Measurements from ENCODE around the gene SLC52A3.

Gene SLC52A3

DNA sequence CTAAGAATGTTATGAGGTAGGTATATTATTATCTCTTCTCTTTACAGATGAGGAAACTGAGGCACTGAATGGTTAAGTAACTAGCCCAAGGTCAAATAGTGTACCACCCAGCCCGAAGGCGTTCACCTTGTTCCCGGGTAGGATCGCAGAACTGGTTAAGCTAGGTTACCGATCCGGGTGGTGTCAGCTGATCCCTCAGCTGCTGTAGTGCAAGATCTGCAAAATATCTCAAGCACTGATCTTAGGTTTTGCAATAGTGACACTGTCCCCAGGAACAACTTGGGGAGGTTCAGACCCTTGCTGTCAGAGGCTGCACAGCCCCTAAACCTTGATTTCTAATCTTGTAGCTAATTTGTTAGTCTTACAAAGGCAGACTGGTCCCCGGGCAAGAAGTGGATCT is 28.1 kb downstream of the SLC52A3 start:
- DNase-seq (ENCODE audit: low read depth), result no peak
- TF ChIP-seq, protein P1, sequence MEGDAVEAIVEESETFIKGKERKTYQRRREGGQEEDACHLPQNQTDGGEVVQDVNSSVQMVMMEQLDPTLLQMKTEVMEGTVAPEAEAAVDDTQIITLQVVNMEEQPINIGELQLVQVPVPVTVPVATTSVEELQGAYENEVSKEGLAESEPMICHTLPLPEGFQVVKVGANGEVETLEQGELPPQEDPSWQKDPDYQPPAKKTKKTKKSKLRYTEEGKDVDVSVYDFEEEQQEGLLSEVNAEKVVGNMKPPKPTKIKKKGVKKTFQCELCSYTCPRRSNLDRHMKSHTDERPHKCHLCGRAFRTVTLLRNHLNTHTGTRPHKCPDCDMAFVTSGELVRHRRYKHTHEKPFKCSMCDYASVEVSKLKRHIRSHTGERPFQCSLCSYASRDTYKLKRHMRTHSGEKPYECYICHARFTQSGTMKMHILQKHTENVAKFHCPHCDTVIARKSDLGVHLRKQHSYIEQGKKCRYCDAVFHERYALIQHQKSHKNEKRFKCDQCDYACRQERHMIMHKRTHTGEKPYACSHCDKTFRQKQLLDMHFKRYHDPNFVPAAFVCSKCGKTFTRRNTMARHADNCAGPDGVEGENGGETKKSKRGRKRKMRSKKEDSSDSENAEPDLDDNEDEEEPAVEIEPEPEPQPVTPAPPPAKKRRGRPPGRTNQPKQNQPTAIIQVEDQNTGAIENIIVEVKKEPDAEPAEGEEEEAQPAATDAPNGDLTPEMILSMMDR (conservative IDR thresholded peaks at IDR 0.05; ENCODE audit: low read length), result no peak
- H3K4me3 ChIP-seq (ENCODE audit: low read length), result no peak overlapping the region

DNA sequence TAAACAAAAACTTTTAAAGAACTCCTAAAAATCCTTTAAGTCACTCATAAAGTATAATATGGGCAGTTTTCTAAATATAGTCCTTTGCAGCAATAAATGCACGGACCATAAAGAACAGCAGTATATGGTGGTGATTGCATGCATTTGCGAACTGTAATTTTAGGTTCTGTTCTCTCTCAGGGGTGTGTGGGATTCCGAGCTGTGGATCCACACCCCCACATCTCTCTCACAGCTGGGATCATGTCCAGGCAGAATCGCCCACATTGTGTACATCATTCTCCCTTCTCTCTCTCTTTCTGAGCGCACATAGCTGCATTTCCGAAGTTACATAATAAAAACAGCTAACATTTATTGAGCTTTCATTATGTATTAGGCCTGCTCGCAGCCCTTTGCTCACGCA is 28.6 kb downstream of the SLC52A3 start:
- DNase-seq (ENCODE audit: low read depth), result no peak
- TF ChIP-seq, protein P1 (conservative IDR thresholded peaks at IDR 0.05; ENCODE audit: low read length), result no peak
- no peak overlapping the region for H3K4me3 ChIP-seq (ENCODE audit: low read length)

DNA sequence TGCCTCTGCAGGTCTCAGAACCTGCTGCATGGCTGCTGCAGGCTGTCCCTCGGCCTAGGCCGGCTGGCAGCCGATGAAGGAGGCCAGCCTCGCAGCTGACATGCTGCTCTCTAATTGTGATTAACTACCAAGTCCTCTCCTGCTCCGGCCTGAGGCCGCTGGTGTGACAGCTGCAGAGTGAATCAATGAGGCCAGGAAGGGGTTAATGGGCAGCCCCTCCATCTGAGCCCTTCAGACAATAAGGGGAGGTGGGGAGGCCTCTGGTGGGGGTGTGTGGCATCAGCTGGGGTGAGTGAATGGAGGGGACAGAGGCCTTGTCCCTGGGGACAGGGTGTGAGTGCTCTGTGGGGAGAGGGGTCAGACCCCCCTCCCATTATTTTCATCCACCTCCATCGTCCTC is 34.4 kb downstream of the SLC52A3 start:
- TF ChIP-seq, protein P1 (conservative IDR thresholded peaks at IDR 0.05; ENCODE audit: low read length), result no peak
- H3K4me3 ChIP-seq (ENCODE audit: low read length), result no peak overlapping the region
- no peak for DNase-seq (ENCODE audit: low read depth)

DNA sequence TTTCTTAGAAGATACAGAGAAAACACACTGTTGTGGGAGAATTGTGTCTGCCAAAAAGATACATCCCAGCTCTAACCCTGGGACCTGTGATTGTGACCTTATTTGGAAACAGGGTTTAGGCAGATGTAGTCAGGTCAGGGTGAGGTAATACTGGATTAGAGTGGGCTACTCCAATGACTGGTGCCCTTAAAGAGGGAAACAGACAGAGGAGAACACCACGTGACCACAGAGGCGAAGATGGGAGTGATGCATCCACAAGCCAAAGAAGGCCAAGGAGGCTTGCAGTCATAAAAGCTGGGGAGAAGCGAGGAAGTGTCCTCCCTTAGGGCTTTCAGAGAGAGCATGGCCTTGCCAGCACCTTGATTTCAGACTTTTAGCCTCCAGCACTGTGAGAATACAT is 35.6 kb downstream of the SLC52A3 start:
- no peak overlapping the region for H3K4me3 ChIP-seq (ENCODE audit: low read length)
- DNase-seq (ENCODE audit: low read depth), result no peak
- TF ChIP-seq, protein P1 (conservative IDR thresholded peaks at IDR 0.05; ENCODE audit: low read length), result no peak

DNA sequence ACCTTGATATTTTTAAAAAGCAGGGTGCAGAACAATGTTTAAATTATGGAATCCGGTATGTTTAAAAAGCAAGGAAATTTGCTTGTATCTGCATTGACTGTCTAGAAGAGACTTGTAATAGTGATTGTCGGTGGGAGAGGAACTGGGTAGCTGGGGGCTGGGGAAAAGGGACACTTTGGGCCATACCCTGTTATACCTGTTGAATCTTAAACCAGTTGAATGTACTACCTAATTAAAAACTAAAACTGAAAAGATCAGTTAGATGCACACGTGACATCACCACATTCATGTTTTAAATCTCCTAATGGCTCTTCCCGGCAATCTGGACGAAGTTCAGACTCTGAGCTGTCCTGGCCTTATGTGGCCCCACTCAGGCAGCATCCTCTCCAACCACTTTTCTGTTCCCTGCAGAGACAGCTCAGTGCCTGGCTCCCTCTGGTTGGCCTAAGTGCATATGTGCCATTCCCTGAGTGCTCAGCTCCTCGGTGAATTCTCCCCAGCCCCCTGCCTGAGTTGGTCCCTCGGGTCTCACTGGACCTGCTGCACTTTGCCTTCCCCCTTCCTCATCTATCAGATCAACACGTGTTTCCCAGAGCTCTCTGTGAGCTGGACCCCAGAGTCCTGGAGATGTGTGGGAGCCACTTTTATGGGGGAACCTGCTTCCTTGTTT is 36.3 kb downstream of the SLC52A3 start:
- H3K4me3 ChIP-seq (ENCODE audit: low read length), result no peak overlapping the region
- no peak for DNase-seq (ENCODE audit: low read depth)
- TF ChIP-seq, protein P1 (conservative IDR thresholded peaks at IDR 0.05; ENCODE audit: low read length), result no peak

DNA sequence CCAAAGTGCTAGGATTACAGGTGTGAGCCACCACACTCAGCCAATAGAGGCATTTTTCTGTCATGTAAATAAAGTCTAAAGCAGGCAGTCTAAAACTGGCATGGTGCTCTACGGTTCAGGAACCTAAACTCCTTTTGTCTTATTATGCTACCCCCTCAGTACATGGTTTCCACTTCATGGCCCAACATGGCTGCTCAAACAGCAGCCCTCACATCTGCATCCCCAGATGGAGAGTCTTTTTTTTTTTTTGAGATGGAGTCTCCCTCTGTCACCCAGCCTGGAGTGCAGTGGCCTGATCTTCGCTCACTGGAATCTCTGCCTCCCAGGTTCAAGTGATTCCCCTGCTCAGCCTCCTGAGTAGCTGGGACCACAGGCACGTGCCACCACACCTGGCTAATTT is 38.3 kb downstream of the SLC52A3 start:
- no peak overlapping the region for H3K4me3 ChIP-seq (ENCODE audit: low read length)
- TF ChIP-seq, protein P1 (conservative IDR thresholded peaks at IDR 0.05; ENCODE audit: low read length), result no peak
- no peak for DNase-seq (ENCODE audit: low read depth)

DNA sequence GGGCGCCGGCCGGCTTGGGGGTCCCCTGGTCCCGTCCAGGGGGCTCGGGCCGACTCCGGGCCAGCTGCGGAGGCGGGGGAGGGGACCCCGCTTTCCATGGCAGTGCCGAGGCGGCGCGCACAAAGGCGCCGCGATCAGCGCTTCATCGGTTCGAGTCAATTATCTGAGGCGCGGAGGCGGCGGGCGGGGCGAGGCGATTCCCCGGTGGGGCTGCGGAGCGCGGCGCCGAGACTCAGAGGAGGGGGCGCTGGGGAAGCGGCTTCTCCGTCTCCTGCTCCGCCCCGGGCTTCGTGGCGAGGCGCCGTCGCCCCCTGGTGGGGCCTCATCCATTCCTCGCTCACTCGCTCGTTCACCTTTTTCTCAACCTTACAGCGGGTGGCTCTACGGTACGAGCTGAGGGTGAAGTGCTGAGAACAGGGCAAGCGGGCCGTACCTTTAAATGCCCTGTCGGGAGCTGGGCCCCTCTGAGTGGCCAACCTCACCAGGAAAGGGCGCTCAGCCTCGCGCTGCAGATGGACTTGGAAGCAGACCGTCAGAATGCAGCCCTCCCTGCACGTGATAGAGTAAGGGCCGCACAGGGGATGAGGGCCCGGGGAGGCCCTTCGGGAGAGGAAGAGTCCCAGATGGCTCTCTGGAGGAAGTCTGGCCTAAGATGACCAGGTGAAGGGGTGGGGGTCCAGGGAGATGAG is 39.9 kb downstream of the SLC52A3 start:
- H3K4me3 ChIP-seq (ENCODE audit: low read length), result peak overlapping the region; percentile 8; the same call in 1 of the 2 replicates
- TF ChIP-seq, protein P1 (conservative IDR thresholded peaks at IDR 0.05; ENCODE audit: low read length), result peak; percentile 47
- DNase-seq (ENCODE audit: low read depth), result no peak

Measured in AG10803 (cell line).